Measurements from ENCODE around the gene GARIN5A.

GRCh38 chr19:50417111-50418081 lies 59.3 kb downstream of the GARIN5A start:
- TF ChIP-seq GATA3 (IDR thresholded peaks at IDR 0.05; ENCODE audit: low read depth, low read length) = no peak
- TF ChIP-seq GATA2 (IDR thresholded peaks at IDR 0.05; ENCODE audit: low read depth, low read length) = no peak

Data from SH-SY5Y (cell line).